SKM-1 treated with dmso at 0.1 percent for 144 hours (cell line): ENCODE results near the gene UGT2B28.
"Not testable (repeated sequence)": the region's sequence is repeated elsewhere in the genome, so short reads cannot be mapped to it uniquely, and the experiment has no call there.

Source experiments
- DNase-seq: peaks from one replicate; lab custom pipeline; 2025; ENCODE audit not compliant: unreplicated experiment; lab: John Stamatoyannopoulos, UW

The UGT2B28 gene

GRCh38 chr4:69343114-69343513, 62.8 kb downstream of the UGT2B28 start:
- DNase-seq: not testable (repeated sequence)

DNA sequence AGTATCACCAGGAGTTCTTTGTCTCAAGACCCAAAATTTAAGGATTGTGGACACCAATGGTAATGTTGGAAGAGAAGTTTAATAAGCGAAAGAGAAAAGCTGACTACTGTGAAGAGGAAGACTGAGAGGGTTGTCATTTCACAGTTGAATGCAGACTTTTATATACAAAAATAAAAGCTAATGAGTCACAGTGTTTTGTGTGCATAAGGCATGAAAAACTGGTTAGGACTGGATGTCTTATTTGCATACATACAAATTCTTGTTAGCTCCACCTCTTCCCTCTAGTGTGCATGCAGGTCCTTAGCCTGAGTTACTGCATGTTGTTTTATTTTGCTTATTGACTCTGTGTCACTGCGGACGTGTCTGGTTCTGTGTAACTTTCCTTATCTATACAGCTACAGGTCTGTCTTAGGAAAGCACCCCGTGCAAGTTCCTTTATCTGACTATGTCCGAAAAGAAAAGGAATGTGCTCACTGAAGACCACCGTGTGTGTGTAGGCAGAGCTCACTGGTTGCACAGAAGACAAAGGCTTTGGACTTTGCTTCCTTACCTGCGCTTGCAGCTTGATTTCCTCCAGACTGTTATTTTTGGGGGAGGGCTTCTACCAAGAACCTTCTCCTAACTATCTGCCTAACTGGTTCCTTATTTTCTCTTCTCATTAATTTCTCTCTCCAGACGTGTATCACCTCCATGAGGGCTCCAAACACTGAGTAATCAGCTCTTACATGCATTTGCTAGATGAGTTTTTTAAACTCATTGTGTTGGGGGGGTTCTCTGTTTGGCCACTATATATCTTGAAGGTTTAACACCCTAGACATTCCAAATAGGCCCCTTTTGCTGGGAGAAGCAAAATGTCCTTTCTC, 63.5 kb downstream of the UGT2B28 start:
- not testable (repeated sequence) for DNase-seq
